HFF-Myc (cell line): ENCODE results near the gene RPS16.

Source experiments
- DNase-seq: peaks from one replicate; pipeline ENCODE4 v3.0.0-alpha.2; 2011; ENCODE audit warnings: low read depth; ENCODE audit errors: extremely low read depth
- H3K4me3 ChIP-seq: replicated peaks from 2 replicates; pipeline ENCODE4 v1.5.1; 2011; ENCODE audit warnings: low read depth, mild to moderate bottlenecking, control low read depth, low read length
- CTCF ChIP-seq: IDR thresholded peaks from 2 replicates; pipeline ENCODE4 v1.5.1; 2012; ENCODE audit warnings: mild to moderate bottlenecking, low read depth, low read length, control low read depth; ENCODE audit errors: missing control alignments

The RPS16 gene

GRCh38 chr19:39434123-39435076, 1.3 kb downstream of the RPS16 start:
- DNase-seq = no peak
- peak overlapping the region; percentile 94 for H3K4me3 ChIP-seq
- TF ChIP-seq CTCF = no peak

- H3K4me3 ChIP-seq = peak overlapping the region; percentile 94
- no peak for DNase-seq
- no peak for TF ChIP-seq CTCF
These were observed 2.2 kb downstream of the RPS16 start for GRCh38 chr19:39433480-39434079.

GRCh38 chr19:39432677-39433025, 3.1 kb downstream of the RPS16 start:
- no peak for DNase-seq
- no peak for TF ChIP-seq CTCF
- no peak overlapping the region for H3K4me3 ChIP-seq

- DNase-seq = peak; percentile 83
- TF ChIP-seq CTCF = no peak
- no peak overlapping the region for H3K4me3 ChIP-seq
These were observed 4.8 kb downstream of the RPS16 start for GRCh38 chr19:39430675-39431593.

GRCh38 chr19:39428283-39429112, 7.3 kb downstream of the RPS16 start:
- no peak for TF ChIP-seq CTCF
- no peak overlapping the region; the same call in 1 of the 2 replicates for H3K4me3 ChIP-seq
- DNase-seq = no peak

GRCh38 chr19:39427707-39428106, 8.0 kb downstream of the RPS16 start:
- H3K4me3 ChIP-seq = no peak overlapping the region
- no peak for DNase-seq

More at GRCh38 chr19:39427707-39428106, 8.0 kb downstream of the RPS16 start:
- no peak for TF ChIP-seq CTCF
